Activated CD4-positive, alpha-beta T cell treated with anti-CD3 and anti-CD28 coated beads, Interleukin-2, amount 10 ng/mL, durations not matched to agents 24 days and 14 days (primary cell): ENCODE measurements around the gene SAC3D1. TPM values are rescaled to one million over a fixed set of nuclear protein-coding genes. Genes with fewer than 3 reads are reported as not detected.
"Not testable (repeated sequence)": the region's sequence is repeated elsewhere in the genome, so short reads cannot be mapped to it uniquely, and the experiment has no call there.

Source experiments
- DNase-seq: peaks from one replicate; pipeline ENCODE4 v3.0.0; 2022
- H3K27ac Mint-ChIP-seq: one replicate; pipeline ENCODE4 v1.8.0; 2022; ENCODE audit warnings: mild to moderate bottlenecking, mixed read lengths
- H3K27me3 Mint-ChIP-seq: one replicate; pipeline ENCODE4 v1.8.0; 2022; ENCODE audit warnings: mixed read lengths
- H3K36me3 Mint-ChIP-seq: one replicate; pipeline ENCODE4 v1.8.0; 2022; ENCODE audit warnings: low read depth, mild to moderate bottlenecking, mixed read lengths
- H3K4me1 Mint-ChIP-seq: one replicate; pipeline ENCODE4 v1.8.0; 2021; ENCODE audit warnings: mixed read lengths
- H3K4me3 Mint-ChIP-seq: one replicate; pipeline ENCODE4 v1.8.0; 2022; ENCODE audit warnings: mild to moderate bottlenecking, moderate library complexity, mixed read lengths
- H3K9me3 Mint-ChIP-seq: one replicate; pipeline ENCODE4 v1.8.0; 2021; ENCODE audit warnings: mixed read lengths
- intact Hi-C: fragments of 100-400 bp; cut with micrococcal nuclease; formaldehyde crosslinking; loops from one replicate; pipeline ENCODE4 v1.15.1; 2023
- total RNA-seq: library from RNA; stranded (reverse); gene quantifications from 2 replicates; pipeline ENCODE4 v1.2.3, GENCODE V29; 2022

Gene SAC3D1
- total RNA-seq = 16.3 and 18.0 TPM in 2 replicates

DNA sequence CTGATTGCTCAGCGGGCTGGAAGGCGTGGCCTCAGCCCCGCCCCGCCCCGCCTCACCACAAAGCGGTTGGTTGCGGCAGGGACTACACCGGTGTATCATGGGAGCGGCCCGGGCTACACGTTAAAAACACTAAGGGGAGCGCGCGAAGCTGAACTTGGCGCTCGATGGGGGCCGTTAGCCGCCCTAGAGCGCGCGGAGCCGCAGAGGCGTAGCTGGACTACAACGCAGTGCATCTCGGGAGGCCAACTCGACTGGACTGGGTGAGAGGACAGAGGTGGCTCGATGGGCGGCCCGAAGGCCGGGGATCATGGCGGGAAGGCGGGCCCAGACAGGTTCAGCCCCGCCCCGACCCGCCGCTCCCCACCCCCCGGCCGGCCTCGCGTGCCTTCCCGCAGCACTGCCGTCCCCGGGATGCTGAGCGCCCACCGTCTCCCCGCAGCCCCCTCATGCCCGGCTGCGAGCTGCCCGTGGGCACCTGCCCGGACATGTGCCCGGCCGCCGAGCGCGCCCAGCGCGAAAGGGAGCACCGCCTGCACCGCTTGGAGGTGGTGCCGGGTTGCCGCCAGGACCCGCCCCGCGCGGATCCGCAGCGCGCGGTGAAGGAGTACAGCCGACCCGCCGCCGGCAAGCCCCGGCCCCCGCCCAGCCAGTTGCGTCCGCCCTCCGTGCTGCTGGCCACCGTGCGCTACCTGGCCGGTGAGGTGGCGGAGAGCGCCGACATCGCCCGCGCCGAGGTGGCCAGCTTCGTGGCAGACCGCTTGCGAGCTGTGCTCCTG, at the start of gene SAC3D1:
Gene SAC3D1 (plus strand): TSS at position 364 of the 776 bp plus-strand sequence. CDS start 83 bp downstream, at position 447.
- H3K36me3 Mint-ChIP-seq = peaks cover 17% of the 10 kb centered on the region
- intact Hi-C loops = loop anchor here (1.0 to 2.0 kb wide), 6 partner anchors 14 to 124 kb away; partner anchors contain the start of genes ATG2A, CDCA5, PPP2R5B and SNX15
- H3K27ac Mint-ChIP-seq = peak within 1 kb of the TSS; percentile 95
- H3K27me3 Mint-ChIP-seq = no peaks in the 10 kb centered on the region
- H3K9me3 Mint-ChIP-seq = no peaks in the 10 kb centered on the region
- H3K4me3 Mint-ChIP-seq = peak within 1 kb of the TSS; percentile 93
- peak; percentile 98 for DNase-seq
- peaks cover 20% of the 10 kb centered on the region for H3K4me1 Mint-ChIP-seq

DNA sequence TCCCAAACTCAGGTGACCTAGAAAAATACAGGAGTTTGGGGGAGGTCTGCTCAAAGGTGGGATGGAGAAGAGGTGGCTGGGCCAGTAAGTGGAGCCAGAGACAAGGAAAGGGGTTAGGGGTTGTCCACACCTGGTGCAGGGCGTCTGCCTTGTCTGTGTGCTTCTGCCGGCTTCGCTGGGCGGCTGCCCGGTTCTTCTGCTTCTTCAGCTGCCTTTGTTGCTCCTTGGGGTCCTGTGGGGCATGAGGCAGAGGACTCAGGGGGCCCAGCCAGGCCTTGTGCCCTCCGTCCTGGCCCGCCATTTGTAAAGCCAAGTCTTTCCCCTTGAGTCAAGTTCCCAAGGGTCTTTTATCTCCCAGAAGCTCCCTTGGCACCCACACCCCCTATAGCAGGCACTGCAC, 46.7 kb upstream of the SAC3D1 start:
- H3K27ac Mint-ChIP-seq = no peak overlapping the region
- H3K4me1 Mint-ChIP-seq = peaks cover 27% of the 10 kb centered on the region
- H3K36me3 Mint-ChIP-seq = no peaks in the 10 kb centered on the region
- H3K27me3 Mint-ChIP-seq = peaks cover 3% of the 10 kb centered on the region
- intact Hi-C loops = no loop called here
- DNase-seq = no peak
- no peak overlapping the region for H3K4me3 Mint-ChIP-seq
- H3K9me3 Mint-ChIP-seq = no peaks in the 10 kb centered on the region

DNA sequence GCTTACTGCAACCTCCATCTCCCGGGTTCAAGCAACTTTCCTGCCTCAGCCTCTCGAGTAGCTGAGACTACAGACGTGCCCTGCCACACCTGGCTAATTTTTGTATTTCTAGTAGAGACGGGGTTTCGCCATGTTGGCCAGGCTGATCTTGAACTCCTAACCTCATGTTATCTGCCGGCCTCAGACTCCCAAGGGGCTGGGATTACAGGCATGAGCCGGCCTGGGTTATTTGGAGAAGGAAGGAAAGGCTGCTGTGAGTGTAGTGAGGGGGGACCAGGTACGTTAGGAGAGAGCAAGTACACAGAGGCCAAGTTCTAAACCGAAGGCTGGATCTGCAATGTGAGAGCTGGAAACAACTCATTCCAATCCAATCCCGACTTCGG, 44.7 kb upstream of the SAC3D1 start:
- Mint-ChIP-seq H3K4me3 (no peak overlapping the region), H3K27me3 (peaks cover 3% of the 10 kb centered on the region), H3K9me3 (no peaks in the 10 kb centered on the region), H3K27ac (peak overlapping the region; percentile 45), H3K4me1 (peaks cover 22% of the 10 kb centered on the region), H3K36me3 (no peaks in the 10 kb centered on the region)
- intact Hi-C loops = no loop called here
- no peak for DNase-seq

DNA sequence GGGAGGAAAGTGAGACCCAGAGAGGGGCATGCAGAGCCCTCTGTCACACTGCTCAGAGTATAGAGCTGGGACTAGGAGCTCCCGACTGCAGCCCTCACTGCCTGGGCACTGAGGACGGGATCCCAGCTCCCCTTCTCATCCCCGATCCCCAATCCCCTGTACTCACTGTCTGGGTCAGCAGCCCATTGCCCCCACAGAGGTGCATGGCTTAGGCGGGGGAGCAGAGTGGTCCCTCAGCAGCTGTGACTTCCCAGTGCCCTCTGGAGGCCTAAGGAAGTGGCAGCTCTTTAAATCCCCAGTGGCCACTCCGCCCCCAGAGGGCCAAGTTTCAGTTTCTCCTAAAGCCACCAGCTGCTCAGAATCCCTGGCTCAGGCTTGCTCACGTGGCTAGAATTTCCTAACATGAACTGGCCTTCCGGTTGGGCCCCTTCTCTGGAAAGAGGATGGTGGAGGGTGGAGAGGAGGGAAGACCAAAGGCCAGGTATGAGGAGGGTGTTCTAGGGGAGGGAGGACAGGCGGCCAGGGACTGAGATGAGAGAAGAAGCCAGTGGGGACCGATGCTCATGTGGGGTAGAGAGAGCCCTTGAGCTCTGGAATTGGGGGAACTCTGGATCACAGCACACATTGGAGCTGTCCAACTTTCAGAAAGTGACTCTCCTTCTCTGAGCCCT, 44.2 kb upstream of the SAC3D1 start, which contains the start of gene BATF2:
Gene BATF2 (minus strand): TSS at position 262 of the 671 bp plus-strand sequence. CDS start 57 bp downstream, at position 205.
- peaks cover 3% of the 10 kb centered on the region for H3K27me3 Mint-ChIP-seq
- intact Hi-C loops = no loop called here
- no peaks in the 10 kb centered on the region for H3K9me3 Mint-ChIP-seq
- H3K36me3 Mint-ChIP-seq = no peaks in the 10 kb centered on the region
- peaks cover 22% of the 10 kb centered on the region for H3K4me1 Mint-ChIP-seq
- peak within 1 kb of the TSS; percentile 7 for H3K4me3 Mint-ChIP-seq
- peak; percentile 62 for DNase-seq
- H3K27ac Mint-ChIP-seq = peak within 1 kb of the TSS; percentile 67

DNA sequence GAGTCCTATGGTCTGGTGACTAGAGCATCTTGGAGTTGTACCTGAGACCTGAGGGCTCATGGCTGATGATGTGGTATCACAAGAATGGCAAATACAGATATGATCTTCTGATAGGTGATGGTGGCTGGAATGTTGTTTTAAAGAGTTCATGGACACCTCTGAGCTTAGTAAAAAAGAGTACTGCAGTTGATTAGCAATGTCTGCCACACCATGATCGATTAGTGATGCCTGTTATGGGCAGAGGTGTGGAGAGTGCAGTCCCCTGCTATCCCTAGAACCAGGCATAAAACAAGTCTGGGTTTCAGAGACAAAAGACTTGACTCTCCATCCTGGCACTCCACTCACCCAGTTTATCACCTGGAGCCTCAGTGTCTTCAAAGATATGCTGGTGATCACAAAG, 42.9 kb upstream of the SAC3D1 start:
- intact Hi-C loops = no loop called here
- DNase-seq = peak; percentile 66
- Mint-ChIP-seq H3K27ac (peak overlapping the region; percentile 72), H3K36me3 (no peaks in the 10 kb centered on the region), H3K4me1 (peaks cover 22% of the 10 kb centered on the region), H3K9me3 (no peaks in the 10 kb centered on the region), H3K4me3 (peak overlapping the region; percentile 25), H3K27me3 (peaks cover 3% of the 10 kb centered on the region)

DNA sequence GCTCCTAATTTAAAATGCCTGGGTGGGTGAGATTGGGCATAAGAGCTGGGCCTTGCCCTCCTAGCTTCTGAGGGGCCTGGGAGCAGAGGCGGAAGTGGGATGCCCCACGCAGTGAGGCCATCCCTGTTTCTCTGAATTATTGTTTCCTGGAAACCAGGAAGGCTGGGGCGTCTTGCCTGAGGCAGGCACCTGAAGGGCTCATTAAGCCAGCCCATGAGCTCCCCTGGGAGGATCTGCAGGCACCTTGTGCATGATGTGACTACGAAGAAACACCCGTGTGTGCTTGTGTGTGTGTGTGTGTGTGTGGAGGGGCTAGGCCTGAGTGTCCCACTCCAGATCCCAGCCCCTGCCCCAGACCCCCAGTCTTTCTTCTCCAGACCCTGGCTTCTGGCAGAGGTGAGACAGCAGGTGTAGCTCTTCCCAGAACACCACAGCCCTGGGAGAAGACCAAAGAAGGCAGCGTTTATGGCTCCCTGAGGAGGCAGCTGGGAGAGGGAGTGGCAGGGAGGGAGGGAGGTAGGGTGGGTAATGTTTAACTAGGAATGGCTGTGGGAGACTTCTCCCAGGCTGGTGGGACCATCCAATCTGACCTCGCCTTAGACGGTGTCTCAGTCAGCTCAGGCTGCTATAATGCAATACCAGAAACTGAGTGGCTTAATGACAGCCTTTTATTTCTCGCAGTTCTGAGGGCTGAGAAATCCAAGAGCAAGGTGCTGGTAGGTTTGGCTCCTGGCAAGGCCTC, 42.1 kb upstream of the SAC3D1 start:
- Mint-ChIP-seq H3K4me1 (peaks cover 22% of the 10 kb centered on the region), H3K9me3 (no peaks in the 10 kb centered on the region), H3K4me3 (peak overlapping the region; percentile 25), H3K27ac (peak overlapping the region; percentile 72), H3K36me3 (no peaks in the 10 kb centered on the region), H3K27me3 (peaks cover 2% of the 10 kb centered on the region)
- intact Hi-C loops = no loop called here
- no peak for DNase-seq

DNA sequence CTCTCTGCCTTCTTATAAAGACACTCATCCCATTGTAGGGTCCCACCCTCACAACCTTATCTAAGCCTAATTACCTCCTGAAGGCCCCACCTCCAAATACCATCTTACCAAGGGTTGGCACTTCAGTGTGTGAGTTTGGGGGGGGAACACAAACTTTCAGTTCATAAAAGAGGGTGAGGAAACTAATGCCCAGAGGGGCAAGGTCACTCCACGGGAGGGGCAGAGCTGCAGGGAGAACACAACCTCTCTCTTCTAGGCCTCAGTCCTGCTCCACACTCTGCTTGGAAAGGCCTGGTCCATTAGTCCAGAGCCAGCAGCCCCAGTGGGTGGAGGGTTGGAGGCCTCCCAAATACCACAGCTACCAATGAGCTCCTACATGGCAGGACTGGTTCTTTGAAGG, 41.5 kb upstream of the SAC3D1 start:
- H3K27me3 Mint-ChIP-seq = peaks cover 2% of the 10 kb centered on the region
- intact Hi-C loops = no loop called here
- no peaks in the 10 kb centered on the region for H3K9me3 Mint-ChIP-seq
- H3K4me3 Mint-ChIP-seq = no peak overlapping the region
- no peak for DNase-seq
- H3K4me1 Mint-ChIP-seq = peaks cover 22% of the 10 kb centered on the region
- no peaks in the 10 kb centered on the region for H3K36me3 Mint-ChIP-seq
- no peak overlapping the region for H3K27ac Mint-ChIP-seq

DNA sequence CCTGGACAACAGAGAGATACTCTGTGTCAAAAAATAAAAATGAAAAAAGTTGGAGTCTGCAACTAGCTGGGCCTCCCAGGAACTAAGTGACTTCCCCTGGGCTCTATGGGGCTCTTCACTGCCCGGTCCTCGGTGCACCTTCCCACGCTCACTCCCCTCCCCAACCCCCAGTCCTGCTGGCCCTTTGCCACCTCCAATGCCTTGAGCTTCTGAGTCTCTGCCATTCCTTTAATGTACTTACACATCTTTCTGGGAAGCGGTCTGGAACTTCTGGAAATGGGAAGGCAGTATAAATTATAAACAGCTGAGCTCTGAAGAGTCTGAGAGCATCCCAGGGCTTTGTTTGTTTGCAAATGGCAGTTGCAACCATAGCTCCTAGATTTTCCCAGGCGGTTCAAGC, 38.3 kb upstream of the SAC3D1 start:
- intact Hi-C loops = no loop called here
- Mint-ChIP-seq H3K27ac (no peak overlapping the region), H3K27me3 (no peaks in the 10 kb centered on the region), H3K9me3 (no peaks in the 10 kb centered on the region), H3K4me1 (peaks cover 10% of the 10 kb centered on the region), H3K4me3 (no peak overlapping the region), H3K36me3 (no peaks in the 10 kb centered on the region)
- DNase-seq = no peak

DNA sequence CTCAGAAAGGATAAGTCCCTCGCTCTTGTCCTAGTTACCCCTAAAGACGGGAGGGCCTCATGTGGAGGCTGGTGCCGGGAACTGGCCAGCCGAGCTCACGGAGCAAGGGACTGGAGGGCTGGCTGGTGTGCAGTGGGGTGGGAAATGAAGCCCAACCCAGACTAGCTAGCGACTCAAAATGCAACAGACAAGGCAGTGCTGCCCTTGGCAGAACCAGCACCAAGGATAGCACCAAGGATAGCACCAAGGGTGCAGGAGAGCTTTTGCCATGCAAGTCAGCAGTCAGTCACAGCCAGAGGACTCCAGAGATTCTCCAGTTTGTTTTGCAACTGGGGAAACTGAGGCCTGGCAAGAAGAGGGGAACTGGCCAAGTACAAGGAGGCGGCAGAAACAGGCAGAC, 37.7 kb upstream of the SAC3D1 start:
- Mint-ChIP-seq H3K36me3 (no peaks in the 10 kb centered on the region), H3K9me3 (no peaks in the 10 kb centered on the region), H3K4me3 (no peak overlapping the region), H3K4me1 (peaks cover 7% of the 10 kb centered on the region), H3K27me3 (no peaks in the 10 kb centered on the region), H3K27ac (no peak overlapping the region)
- no peak for DNase-seq
- intact Hi-C loops = no loop called here

DNA sequence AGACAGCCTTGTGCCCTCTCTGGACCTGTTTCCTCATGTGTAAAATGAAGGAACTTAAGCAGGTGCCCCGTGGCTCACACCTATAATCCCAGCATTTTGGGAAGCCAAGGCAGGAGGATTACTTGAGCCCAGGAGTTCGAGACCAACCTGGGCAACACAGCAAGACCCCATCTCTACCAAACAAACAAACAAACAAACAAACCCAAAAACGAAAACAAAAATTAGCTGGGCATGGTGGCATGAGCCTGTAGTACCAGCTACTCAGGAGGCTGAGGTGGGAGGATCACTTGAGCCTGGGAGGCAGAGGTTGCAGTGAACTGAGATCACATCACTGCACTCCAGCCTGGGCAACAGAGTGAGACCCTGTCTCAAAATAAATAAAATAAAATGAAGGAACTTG, 37.0 kb upstream of the SAC3D1 start:
- H3K4me3 Mint-ChIP-seq, DNase-seq, H3K9me3 Mint-ChIP-seq, H3K36me3 Mint-ChIP-seq, H3K27ac Mint-ChIP-seq, H3K4me1 Mint-ChIP-seq, H3K27me3 Mint-ChIP-seq, intact Hi-C loops: not testable (repeated sequence)

DNA sequence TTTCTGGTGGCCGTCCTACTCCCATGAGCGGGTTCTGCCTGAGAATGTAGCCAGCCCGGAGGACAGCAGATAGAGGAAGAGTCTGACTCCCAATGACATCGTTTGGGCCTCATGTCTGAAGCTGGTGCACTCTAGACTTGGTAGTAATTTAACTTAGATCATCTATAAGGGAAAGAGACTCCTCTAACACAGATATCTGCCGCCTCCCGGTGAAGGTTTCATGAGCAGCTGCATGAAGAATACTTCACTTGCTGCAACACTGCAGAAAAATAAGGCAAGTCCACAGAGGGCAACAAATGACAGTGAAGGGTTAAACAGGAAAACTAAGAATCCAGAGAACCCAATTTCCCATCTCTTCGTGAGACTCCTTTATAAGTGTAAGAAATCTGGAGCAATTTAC, 33.0 kb upstream of the SAC3D1 start:
- no peak for DNase-seq
- H3K27me3 Mint-ChIP-seq = no peaks in the 10 kb centered on the region
- intact Hi-C loops = no loop called here
- H3K4me3 Mint-ChIP-seq = no peak overlapping the region
- no peaks in the 10 kb centered on the region for H3K36me3 Mint-ChIP-seq
- no peaks in the 10 kb centered on the region for H3K9me3 Mint-ChIP-seq
- H3K27ac Mint-ChIP-seq = no peak overlapping the region
- H3K4me1 Mint-ChIP-seq = peaks cover 3% of the 10 kb centered on the region

DNA sequence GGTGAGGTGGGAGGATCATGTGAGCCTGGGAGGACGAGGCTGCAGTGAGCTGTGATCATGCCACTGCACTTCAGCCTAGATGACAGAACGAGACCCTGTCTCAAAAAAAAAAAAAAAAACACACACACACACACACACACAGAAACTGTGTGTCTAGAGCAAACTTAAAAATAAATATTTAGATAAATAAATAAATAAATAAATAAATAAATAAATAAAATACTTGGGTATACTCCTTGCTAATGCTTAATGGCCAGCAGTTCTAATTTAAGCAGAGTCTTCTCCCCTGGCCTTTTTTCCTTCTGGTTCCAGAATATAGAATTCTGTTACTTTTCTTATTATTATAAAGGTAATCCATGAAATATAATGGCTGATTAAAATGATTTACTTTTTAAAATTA, 32.1 kb upstream of the SAC3D1 start:
- intact Hi-C loops = no loop called here
- no peak overlapping the region for H3K27ac Mint-ChIP-seq
- peaks cover 9% of the 10 kb centered on the region for H3K4me1 Mint-ChIP-seq
- no peaks in the 10 kb centered on the region for H3K36me3 Mint-ChIP-seq
- no peaks in the 10 kb centered on the region for H3K27me3 Mint-ChIP-seq
- no peaks in the 10 kb centered on the region for H3K9me3 Mint-ChIP-seq
- no peak overlapping the region for H3K4me3 Mint-ChIP-seq
- no peak for DNase-seq

DNA sequence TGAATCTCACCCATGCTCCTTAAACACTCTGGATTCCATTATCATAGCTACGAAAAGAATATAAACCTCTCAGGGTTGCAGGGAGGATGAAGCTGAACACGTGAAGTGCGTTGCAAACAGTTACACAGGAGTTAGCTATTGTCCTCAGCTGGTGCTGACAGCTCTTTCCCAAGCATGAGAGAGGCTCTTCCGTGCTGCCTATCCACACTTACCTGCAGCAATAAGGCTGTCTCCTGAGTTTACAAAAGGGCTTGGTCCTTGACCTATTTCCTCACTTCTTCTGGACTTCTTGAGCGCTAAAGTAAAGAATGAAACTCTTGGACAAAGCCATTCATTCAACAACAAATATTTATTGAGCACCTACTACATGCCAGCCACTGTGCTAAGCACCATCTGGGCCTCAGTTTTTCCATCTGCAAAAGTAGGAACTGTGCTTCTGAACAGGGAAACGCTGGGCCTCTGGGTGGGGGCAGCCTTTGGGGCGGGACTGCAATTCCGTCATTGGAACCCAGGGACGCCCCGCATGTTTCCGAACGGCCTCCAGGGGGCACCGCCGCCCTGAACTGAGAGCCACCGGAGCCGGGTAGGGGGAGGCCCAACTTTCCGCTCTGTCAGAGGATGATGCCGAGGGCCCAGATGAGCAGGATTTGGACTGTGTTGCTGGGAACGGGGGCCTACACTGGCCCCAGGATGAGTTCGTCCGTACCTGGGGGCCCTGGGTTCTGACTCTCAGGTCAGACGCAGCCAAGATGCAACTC, 27.7 kb upstream of the SAC3D1 start:
- peak; percentile 97 for DNase-seq
- Mint-ChIP-seq H3K27me3 (no peaks in the 10 kb centered on the region), H3K27ac (peak overlapping the region; percentile 98), H3K4me3 (peak overlapping the region; percentile 92), H3K36me3 (peaks cover 16% of the 10 kb centered on the region), H3K9me3 (no peaks in the 10 kb centered on the region), H3K4me1 (peaks cover 24% of the 10 kb centered on the region)
- intact Hi-C loops = loop anchor here (1.0 kb wide), 1 partner anchor 28 kb away; the partner anchor contains the start of gene SAC3D1
